ENCODE data around the gene PCLAF.
"Not testable (repeated sequence)": the region's sequence is repeated elsewhere in the genome, so short reads cannot be mapped to it uniquely, and the experiment has no call there.

Gene PCLAF

DNA sequence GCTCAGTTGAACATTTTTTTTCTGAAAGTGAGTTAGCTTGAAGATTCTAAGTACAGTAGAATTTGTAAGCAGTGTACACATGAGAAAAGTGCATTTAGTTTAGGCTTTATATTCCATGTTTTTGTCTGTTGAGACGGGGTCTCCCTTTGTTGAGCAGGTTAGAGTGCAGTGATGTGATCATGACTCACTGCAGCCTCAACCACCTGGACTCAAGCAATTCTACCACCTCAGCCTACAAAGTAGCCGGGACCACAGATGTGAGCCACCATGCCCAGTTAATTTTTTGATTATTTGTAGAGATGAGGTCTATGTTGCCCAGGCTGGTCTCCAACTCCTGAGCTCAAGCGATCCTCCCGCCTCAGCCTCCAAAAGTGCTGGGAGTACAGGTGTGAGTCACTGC lies 20.0 kb downstream of the PCLAF start:
- no peak for DNase-seq

DNA sequence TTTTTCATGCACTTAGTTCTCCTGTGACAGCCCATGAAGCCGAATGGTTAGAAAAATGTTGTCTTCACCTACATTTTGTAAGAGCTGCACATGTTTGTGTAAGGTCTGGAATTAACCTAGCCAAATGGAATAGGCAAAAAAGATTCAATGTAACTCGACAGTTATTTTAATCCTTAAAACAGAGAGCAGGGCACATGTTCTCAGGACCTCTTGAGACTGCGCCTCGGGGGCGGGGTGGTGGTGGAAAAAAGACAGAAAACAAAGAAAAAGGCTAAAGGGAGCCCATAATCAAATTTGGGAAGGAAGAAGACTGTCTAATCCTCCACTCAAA lies 24.6 kb downstream of the PCLAF start:
- no peak for DNase-seq

DNA sequence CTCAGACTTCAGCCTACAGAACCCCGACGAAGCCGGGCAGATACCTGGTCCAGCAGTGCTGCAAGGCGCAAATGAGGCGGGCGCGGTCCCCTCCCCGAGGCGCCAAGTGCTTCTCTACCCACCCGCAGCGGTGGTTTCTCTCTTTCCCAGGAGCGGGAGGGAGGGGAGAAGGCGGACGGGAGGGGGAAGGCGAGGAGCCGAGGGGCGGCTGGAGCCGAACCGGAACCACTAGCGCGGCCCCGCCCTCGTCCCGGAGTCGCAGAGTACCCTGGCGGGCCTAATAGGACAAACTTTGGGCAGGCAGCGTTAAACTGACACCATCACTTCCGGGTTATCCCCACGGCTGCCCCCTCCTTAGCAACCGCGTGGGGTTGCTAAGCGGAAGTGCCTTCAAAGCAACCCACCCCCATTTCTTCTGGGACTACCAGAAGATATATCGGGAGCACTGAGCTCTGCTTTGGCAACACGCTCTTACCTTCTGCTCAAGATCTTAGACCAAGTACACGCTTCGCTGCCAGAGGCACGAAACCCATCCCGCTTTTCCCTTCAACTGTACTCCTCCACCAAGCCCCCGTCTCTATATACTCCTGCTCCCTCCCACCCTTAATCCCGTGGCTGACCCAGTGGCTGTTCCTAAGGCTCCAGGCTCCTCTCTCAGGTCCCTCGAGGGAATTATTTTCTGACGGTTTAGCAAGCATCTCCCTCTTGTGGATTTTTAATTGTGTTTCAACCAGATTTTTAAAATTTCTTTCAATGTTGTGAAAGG lies 25.1 kb downstream of the PCLAF start, which contains the start of gene CSNK1G1:
CSNK1G1 (minus strand) TSS at position 230 of the 766 bp plus-strand sequence. CDS start 55,674 bp downstream, outside the sequence.
- DNase-seq, result peak; percentile 78 to 87 (median 85)

DNA sequence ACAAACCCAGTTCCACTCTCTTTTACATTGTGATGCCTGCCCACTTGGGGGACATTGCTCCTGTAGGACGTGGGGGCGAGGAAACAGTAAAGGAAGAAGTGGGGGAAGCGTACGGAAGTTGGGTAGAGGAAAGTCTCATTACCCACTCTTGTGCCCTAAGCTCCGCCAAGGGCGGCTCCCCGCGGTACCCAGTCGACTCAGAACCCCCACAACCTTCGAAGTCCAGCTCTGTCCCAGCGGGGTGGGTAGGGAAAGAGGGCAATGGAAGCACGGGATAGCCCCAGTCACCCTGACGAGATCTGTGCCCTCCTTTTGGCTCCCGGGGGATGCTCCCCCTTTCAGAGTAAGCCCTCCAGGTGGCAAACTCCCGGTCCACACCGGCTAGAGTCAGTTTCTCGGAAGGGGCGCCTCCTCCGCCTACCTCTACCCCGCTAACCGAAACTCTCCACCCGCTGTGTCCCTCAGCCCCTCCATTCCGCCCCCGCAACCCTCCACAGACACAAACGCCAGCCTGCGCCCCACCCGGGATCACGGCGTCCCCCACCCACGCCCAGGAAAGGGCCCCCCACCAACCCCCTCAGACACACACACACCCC lies 25.8 kb downstream of the PCLAF start:
- DNase-seq, result peak in 1 of 4 experiments; percentile 9

DNA sequence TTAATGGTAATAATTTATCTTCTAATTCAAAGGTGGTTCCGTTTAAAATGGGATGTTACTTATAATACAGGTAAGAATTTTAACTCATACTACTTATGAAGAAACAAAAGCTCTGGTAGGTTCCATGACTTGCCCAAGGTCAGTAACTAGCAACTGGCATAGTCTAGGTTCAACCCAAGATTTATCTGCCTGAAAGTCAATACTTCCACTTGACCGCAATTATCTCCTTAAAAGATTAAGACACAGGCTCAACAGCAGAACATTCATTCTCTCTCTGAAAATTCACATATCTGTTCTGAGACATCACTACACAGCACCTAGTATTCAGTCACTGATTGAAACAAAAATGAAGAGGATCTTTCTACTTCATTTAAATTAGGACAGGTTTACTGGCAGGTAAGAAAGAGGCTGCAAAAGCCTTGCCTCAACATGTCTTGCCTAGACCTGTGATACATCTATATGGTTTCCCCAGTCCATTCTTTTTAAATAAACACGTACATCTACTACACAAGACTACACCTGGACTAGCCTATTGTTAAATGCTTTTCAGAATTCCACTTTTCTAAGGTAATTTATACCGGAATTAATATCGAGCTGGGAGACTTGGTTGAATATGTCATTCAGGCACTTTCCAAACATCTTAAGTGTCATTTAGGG lies 26.4 kb downstream of the PCLAF start:
- no peak for DNase-seq

DNA sequence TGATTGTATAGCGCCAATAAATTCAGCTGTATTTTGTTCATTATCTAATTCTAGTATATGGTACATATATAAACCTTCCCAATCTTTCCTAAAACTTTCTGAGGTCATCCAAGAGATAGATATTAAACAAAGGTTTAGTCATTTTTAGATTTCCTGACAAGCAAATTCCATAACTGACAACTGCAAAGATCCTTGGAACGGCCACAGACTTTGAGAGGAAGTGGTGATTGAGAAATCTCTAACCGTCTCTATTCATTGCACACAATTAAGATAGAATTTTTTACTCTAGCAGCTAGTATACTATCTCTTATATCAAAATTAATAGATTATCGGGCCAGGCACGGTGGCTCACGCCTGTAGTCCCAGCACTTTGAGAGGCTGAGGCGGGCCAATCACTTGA lies 30.0 kb downstream of the PCLAF start:
- DNase-seq, result no peak

DNA sequence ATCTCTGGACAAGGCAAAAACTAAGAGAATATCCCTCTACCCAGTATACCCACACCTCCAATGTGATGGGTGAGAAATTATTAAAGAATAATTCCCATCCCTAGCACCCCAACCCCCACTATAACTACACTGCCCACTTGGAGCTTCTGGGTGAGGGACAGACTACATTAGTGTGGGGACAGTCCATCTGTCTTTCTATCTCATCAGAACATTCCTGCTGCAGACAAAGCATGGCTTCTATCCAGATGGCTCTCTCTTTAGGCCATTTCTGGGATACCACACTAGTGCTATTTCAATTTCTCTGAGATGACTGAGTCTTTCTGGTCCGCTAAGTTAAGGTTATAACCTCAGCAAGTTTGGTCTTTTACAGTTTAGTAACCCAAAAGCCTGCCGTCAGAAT lies 31.9 kb downstream of the PCLAF start:
- DNase-seq, result no peak

DNA sequence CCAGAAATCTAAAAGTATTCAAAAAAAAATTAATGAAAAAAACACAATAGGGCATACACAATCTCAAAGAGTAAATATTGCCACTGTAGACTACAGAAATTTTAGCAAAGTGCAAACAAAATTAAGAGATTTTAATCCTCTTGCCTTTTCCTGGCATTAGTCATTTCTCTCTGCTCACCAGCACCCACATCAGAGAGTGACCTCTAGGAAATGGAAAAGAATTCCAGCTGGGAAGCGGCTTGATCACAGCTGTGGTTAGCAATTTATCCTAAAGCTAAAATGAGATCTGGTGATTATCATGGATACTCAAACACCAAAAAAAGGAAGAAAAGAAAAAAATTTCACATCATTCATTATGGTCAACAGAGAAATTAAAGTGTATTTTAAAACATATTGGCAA lies 32.8 kb downstream of the PCLAF start:
- no peak for DNase-seq

DNA sequence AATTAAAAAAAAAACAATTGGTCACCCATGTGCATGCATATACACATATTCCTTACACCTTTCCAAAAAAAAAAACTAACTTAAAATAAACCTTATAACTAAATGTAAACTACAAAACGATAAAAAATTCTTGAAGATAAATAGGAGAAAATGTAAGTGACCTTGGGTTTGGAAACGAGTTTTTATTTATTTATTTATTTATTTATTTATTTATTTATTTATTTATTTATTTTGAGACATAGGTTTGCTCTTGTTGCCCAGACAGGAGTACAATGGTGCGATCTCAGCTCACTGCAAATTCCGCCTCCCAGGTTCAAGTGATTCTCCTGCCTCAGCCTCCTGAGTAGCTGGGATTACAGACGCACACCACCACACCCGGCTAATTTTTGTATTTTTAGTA lies 35.0 kb downstream of the PCLAF start:
- DNase-seq, result not testable (repeated sequence)

DNA sequence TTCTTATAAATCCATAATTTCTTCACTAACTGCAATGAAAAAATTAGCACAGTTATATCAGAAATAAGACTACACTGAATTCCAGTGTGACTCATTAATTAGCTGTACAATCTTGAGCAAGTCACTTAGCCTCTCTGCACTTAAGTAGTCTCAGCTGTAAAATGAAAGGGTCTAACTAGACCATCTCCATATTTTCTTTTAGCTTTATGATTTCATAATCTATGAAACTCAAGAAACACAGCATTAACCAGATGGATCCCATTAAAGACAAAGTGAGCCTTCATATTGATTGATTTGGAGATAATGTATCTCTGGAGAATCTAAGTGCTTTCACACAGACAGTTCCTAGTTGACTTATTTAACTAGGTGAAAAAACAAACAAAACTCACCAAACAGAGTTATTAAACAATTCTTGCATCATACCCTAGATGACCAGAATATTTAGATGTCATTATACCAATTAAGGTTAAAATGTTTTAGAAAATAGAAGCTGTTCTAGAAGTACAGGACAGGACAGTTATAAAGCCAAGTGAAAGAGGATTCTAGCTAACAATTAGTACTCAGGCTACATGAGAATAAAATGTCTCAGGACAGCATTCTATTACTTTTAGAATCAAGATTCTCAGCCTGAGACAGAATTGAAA lies 36.5 kb downstream of the PCLAF start:
- no peak for DNase-seq

DNA sequence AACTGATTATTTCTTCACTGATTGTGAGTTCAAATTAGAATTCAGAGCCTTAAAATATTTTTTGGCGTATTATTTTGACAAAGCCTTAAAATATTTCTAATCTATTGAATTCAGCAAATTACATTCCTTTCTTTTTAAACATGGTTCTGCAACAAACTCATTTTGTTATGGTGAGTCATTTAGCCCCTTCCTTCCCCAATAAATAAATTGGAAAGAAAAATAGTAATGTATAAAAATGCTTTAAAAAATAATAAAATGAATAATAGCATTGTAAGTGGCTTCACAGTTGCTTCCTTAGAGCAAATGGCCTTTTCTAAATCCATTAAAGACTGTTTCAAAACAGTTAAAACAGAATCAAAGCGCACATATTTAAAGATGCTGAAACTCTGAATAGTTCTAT lies 37.4 kb downstream of the PCLAF start:
- no peak for DNase-seq

DNA sequence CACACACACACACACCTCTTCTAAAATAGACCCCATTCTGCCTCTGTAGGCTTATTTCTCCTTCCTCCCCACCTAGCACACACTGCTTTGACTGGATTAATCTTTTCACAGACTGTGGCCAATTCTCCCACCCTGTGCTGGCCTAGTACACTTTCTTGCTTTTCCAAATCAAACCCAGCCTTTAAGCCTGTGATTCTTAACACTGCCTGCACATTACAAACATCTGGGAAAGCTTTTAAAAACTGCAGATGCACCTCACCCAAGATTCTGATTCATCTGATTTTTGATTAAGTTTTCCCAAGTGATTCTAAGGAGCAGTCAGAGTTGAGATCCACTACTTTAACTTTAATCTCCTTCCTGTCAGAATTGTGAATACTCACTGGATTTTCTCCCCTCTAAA lies 38.0 kb downstream of the PCLAF start:
- DNase-seq, result no peak

DNA sequence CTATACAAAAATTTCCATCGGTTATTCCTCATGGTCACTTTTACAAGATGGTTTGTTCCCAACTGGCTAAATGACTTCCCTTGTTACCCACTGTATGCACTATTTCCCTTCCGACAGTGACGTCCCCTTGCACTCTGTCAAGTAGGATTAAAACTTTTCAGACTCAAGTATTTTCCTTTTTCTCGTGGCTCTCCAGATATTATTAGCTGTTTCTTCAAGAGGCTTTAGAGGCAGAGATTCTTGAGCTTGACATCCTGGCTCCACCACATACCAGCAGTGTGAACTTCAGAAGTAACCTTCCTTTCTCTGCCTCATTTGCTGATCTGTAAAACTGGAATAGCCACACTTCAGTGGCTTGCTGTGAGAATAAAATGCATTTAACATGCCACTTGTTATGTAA lies 39.3 kb downstream of the PCLAF start:
- no peak for DNase-seq

DNA sequence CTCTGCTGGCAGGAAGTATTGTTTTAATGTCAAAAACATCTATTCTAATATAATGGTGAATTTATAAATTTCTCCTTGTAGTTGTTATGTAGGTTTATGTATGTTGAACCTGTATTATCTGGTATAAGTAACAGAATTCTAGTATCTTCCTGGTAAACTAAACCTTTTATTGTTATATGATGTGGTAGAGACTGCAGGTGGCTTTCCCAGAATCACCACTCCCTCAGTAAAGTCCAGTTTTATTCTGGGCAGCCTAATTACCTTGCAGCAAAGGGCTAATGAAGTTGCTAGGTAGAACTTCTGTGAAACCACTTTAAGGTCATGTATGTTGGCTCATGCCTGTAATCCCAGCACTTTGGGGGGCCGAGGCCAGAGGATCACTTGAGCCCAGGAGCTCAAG lies 40.9 kb downstream of the PCLAF start:
- DNase-seq, result no peak

DNA sequence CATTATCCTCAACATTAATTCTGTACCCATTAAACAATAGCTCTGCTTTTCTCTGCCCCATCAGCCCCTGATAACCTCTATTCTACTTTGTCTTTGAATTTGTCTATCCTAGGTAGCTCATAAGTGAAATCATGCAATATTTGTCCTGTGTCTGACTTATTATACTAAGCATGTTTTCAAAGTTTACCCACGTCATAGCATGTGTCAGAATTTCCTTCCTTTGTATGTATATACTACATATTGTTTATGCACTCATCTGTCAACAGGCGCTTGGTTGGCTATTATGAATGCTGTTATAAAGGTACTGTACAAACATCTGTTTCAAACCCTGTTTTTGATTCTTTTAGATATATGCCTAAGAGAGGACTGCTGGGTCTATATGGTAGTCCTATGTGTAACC lies 43.5 kb downstream of the PCLAF start:
- no peak for DNase-seq

DNA sequence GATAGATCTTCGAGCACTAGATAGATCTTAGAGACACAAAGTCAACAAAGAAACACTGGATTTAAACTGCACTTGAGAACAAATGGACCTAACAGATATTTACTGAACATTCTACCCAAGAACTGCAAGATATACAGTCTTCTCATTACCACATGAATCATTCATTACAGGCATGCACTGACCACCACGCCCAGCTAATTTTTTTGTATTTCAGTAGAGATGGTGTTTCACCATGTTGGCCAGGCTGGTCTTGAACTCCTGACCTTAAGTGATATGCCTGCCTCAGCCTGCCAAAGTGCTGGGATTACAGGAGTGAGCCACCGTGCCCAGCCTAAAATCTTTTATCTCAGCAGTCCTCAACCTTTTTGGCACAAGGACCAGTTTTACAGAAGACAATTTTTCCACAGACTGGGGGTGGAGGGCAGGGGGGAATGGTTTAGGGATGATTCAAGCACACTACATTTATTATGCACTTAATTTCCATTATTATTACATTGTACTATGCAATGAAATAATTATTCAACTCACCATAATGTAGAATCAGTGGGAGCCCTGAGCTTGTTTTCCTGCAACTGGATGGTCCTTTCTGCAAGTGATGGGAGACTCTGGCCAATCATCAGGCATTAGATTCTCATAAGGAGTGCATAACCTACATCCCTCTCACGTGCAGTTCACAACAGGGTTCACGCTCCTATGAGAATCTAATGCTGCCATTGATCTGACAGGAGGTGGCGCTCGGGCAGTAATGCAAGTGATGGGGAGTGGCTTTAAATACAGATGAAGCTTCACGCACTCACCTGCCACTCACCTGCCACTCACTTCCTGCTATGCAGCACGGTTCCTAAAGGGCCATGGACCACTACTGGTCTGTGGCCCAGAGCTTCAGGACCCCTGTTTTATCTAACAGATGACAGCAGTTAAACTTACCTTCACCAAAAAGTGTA lies 47.0 kb downstream of the PCLAF start:
- peak in 2 of 4 experiments; percentile 7 to 16 for DNase-seq

DNA sequence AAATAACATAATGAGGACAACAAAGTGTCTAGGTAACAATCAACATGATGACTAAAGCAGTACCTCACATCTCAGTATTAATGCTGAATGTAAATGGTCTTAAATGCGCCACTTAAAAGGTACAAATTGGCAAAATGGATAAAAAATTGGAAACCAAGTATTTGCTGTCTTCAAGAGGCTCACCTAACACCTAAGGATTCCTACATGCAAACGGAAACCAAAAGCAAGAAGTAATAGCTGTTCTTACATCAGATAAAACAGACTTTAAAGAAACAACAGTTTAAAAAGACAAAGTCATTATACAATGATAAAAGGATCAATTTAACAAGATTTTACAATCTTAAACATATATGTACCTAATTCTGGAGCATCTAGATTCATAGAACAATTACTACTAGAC lies 47.7 kb downstream of the PCLAF start:
- no peak for DNase-seq

DNA sequence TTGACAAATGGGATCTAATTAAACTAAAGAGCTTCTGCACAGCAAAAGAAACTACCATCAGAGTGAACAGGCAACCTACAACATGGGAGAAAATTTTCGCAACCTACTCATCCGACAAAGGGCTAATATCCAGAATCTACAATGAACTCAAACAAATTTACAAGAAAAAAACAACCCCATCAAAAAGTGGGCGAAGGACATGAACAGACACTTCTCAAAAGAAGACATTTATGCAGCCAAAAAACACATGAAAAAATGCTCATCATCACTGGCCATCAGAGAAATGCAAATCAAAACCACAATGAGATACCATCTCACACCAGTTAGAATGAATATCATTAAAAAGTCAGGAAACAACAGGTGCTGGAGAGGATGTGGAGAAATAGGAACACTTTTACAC lies 49.6 kb downstream of the PCLAF start:
- DNase-seq, result not testable (repeated sequence)

DNA sequence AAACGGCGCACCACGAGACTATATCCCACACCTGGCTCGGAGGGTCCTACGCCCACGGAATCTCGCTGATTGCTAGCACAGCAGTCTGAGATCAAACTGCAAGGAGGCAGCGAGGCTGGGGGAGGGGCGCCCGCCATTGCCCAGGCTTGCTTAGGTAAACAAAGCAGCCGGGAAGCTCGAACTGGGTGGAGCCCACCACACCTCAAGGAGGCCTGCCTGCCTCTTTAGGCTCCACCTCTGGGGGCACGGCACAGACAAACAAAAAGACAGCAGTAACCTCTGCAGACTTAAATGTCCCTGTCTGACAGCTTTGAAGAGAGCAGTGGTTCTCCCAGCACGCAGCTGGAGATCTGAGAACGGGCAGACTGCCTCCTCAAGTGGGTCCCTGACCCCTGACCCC lies 54.3 kb downstream of the PCLAF start:
- not testable (repeated sequence) for DNase-seq

DNA sequence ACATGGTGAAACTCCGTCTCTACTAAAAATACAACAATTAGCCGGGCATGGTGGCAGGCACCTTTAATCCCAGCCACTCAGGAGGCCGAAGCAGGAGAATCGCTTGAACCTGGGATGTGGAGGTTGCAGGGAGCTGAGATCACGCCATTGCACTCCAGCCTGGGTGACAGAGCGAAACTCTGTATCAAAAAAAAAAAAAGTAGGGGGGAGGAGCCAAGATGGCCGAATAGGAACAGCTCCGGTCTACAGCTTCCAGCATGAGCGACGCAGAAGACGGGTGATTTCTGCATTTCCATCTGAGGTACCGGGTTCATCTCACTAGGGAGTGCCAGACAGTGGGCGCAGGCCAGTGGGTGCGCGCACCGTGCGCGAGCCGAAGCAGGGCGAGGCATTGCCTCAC lies 54.8 kb downstream of the PCLAF start:
- DNase-seq, result not testable (repeated sequence)

DNA sequence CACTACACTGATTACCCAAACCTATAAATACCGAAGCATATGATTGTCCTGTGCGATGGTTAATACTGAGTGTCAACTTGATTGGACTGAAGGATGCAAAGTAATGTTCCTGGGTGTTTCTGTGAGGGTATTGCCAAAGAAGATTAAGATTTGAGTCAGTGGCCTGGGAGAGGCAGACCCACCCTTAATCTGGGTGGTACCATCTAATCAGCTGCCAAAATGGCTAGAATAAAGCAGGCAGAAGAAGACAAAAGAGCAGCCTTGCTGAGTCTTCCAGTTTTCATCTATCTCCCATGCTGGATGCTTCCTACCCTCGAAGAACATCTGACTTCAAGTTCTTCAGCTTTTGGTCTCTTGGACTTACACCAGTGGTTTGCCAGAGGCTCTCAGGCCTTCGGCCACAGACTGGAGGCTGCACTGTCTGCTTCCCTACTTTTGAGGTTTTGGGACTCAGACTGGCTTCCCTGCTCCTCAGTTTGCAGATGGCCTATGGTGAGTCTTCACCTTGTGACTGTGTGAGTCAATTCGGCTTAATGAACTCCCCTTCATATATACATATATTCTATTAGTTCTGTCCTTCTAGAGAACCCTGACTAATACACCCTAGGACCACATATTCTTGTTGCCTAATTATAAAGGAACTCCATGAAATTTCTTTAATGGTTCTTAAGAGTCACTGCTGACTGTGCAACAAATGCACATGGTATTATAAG lies 56.9 kb downstream of the PCLAF start:
- no peak for DNase-seq

DNA sequence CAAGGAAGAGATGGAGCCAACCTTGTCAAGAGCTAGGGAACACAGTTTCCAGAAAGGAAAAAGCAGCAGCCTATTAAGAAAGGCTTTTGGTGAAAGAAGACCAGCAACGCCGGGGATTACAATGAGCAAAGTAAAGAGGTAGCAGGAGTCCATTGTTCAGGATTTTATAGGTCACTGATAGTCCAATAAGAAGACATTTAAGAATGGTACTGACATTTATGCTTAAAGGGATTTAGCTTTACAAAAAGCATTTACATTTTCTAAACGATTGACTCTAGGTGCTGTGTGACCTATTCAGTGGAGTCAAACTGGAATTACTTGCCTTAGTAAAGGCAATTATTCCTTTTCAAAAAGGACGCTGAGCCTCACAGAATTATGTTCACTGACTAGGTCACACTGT lies 66.0 kb downstream of the PCLAF start:
- no peak for DNase-seq

Measured in activated CD4-positive, CD25-positive, alpha-beta regulatory T cell (primary cell).